HG03097 (cell line): ENCODE results near the gene UPP1.
"Not testable (repeated sequence)": the region's sequence is repeated elsewhere in the genome, so short reads cannot be mapped to it uniquely, and the experiment has no call there.

Source experiments
- ATAC-seq: cut with Tn5 transposase; IDR thresholded peaks from one replicate; pipeline ENCODE4 v1.9.1; 2021; ENCODE audit not compliant: unreplicated experiment, low FRiP score

Gene UPP1

GRCh38 chr7:48089046-48090003, at the start of gene UPP1:
Gene UPP1, plus strand, starts transcription at chr7:48089265. Its CDS starts 5,519 bp downstream, at chr7:48094784.
- ATAC-seq = peak; percentile 48

GRCh38 chr7:48040944-48041652, 48.0 kb upstream of the UPP1 start:
- no peak for ATAC-seq

- no peak for ATAC-seq
These were observed 47.5 kb upstream of the UPP1 start for GRCh38 chr7:48041653-48041970.

- ATAC-seq = no peak
These were observed 46.8 kb upstream of the UPP1 start for GRCh38 chr7:48042216-48042615.

- ATAC-seq = no peak
These were observed 46.4 kb upstream of the UPP1 start for GRCh38 chr7:48042636-48043035.

- no peak for ATAC-seq
These were observed 43.8 kb upstream of the UPP1 start for GRCh38 chr7:48045195-48045765.

GRCh38 chr7:48046458-48046857, 42.6 kb upstream of the UPP1 start:
- ATAC-seq = no peak

- ATAC-seq = no peak
These were observed 41.0 kb upstream of the UPP1 start for GRCh38 chr7:48048113-48048512.

GRCh38 chr7:48049850-48050249, 39.2 kb upstream of the UPP1 start:
- ATAC-seq = no peak

GRCh38 chr7:48052748-48053147, 36.3 kb upstream of the UPP1 start:
- no peak for ATAC-seq

GRCh38 chr7:48053736-48054135, 35.3 kb upstream of the UPP1 start:
- no peak for ATAC-seq

- ATAC-seq = no peak
These were observed 30.1 kb upstream of the UPP1 start for GRCh38 chr7:48058990-48059389.

- ATAC-seq = no peak
These were observed 29.4 kb upstream of the UPP1 start for GRCh38 chr7:48059706-48060105.

- no peak for ATAC-seq
These were observed 25.1 kb upstream of the UPP1 start for GRCh38 chr7:48063985-48064384.

- no peak for ATAC-seq
These were observed 21.6 kb upstream of the UPP1 start for GRCh38 chr7:48067475-48067874.

GRCh38 chr7:48074204-48074654, 14.8 kb upstream of the UPP1 start:
- no peak for ATAC-seq

- no peak for ATAC-seq
These were observed 11.6 kb upstream of the UPP1 start for GRCh38 chr7:48077423-48077822.

- ATAC-seq = no peak
These were observed 10.6 kb upstream of the UPP1 start for GRCh38 chr7:48078470-48078869.

- ATAC-seq = not testable (repeated sequence)
These were observed 6.7 kb upstream of the UPP1 start for GRCh38 chr7:48082378-48082777.

GRCh38 chr7:48083114-48083830, 5.8 kb upstream of the UPP1 start:
- ATAC-seq = no peak
